H54 (cell line): Measurements from ENCODE around the gene LIMS2.
A peak's percentile ranks its signal among the peaks of the same experiment; 100 is the strongest.

Source experiments
- DNase-seq: peaks from one replicate; pipeline ENCODE4 v3.0.0; 2011; ENCODE audit warnings: low spot score, mixed read lengths; ENCODE audit not compliant: insufficient read length
- FAIRE-seq: peaks from 3 replicates; lab custom pipeline; 2011; peaks lifted over from hg19 to GRCh38; lab: Jason Lieb, UNC
- POLR2A ChIP-seq: IDR thresholded peaks from 2 replicates; pipeline ENCODE4 v1.6.1; 2011; ENCODE audit warnings: low read depth, mild to moderate bottlenecking, low read length

Gene LIMS2

DNA sequence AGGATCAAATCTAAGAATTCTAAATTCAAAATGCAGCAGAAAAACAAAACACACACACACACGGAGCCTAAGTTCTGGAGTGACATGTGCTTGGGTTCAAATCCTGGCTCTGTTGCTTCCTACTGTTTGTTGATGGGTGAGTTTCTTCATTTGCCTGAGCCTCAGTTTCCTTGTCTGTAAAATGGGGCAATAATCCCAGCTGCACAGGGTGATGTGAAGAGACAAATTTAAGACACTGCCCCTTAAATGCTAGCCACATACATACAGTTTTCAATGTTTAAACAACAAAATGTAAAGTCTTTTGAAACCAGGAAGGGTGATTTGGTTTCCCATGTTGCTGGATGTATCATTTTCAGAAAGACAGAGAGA, 30.3 kb downstream of the LIMS2 start:
- FAIRE-seq (no peak), DNase-seq (no peak)
- no peak for TF ChIP-seq POLR2A

DNA sequence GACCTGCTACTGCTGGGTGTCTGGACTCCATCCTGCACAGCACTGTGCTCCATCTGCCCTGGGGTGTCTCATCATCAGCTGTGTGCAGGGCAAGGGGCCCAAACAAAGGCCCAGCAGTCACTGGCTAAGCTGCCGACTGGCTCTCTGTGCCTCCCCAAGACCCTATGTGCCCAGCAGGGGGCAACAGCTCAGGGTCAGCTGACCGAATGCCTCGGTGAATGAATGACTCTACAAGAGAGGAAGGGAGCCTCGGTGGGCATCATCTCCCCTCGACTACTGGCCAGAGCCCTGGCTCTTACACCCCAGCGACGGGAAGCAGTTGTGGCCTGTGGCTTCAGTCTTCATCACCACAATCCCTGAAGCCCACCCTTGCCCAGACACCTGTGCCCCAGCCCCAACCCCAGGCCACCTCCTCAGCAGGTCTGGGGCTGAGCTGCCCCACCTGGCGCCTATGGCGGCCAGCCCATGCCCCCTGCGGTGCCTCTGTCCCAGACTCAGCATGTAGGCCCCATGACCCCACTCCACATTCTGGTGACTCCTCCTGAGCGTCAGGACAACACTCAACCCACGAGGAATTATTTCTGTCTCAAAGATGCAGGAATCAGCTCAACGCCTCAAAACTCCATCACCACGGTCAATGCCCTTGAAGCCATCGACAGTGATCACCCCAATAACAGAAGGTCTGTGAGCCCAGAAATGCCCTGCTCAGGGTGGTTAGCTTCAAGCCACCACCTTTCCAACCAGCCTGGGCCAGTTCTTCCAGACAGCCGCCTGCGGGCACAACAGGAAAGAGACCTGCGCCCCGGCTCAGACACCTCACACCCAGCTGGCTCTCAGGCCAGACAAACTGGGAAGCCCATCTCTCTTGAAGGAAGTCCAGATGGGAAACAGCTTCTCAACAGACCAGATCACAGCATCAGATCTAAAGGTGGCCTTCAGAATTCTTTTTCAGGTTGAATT, 31.0 kb downstream of the LIMS2 start:
- DNase-seq (no peak), FAIRE-seq (no peak)
- TF ChIP-seq POLR2A: no peak

DNA sequence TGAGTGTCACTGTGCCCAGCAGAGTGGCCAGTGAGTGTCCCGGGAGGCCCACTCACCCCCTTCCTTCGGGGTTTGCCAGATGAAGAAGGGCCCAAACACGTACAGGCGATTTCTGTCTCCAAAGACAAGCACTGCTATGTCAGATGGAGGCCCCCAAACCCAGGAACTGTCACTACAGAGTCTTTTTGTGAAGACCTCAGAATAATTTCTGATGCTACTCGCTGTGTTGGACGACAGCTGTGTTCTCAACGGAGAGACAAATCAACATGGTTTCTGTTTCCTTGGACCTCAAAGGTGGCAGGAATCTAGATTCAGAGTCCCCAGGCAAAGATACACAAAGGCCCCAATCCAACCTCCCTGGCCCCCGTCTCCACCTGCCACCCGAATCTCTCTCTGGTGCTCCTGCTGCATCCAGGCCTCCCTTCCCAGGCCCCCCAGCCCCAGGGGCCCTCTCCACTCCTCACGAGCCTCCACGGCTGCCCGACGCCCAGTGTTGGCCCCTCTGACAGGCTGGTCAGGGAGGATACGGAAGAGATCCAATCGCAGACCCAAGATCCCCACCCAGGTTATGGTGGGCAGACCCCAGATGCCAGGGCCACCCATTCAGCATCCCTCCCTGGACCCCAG, 31.8 kb downstream of the LIMS2 start:
- no peak for DNase-seq
- TF ChIP-seq POLR2A: no peak
- no peak for FAIRE-seq

DNA sequence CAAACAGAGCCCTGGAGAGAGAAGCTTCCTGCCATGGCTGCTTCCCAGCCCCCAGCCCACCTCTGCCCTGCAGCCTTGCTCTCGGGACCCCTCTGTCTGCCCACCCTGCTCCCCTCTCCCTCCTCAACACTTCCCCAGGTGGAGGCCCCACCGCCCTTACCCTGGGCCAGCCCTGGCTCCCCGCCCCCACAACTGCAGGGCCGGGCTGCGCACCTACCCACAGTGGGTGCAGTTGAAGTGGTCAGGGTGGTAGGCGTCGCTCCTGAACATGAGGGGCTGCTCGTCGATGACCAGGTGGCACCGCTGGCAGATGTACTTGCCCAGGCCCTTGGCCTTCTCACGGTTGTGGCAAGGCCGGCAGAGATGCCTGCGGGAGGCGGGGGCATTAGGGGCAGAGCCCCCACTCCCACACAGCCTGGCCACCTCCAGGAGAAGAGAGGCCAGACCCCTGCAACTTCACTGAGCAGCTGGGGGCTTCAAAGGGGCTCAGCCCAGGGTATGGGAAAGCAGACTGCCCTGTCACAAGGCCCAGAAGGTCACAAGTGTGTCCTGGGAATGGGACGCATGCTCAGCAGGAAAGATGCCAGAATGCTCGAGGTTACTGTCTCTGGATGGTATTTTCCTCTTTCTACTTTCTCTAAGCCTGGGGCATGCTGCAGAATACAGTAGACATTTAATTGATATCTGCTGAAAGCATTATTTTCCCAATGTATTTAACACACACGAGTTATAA, 32.5 kb downstream of the LIMS2 start:
- TF ChIP-seq POLR2A: no peak
- DNase-seq (no peak), FAIRE-seq (no peak)

DNA sequence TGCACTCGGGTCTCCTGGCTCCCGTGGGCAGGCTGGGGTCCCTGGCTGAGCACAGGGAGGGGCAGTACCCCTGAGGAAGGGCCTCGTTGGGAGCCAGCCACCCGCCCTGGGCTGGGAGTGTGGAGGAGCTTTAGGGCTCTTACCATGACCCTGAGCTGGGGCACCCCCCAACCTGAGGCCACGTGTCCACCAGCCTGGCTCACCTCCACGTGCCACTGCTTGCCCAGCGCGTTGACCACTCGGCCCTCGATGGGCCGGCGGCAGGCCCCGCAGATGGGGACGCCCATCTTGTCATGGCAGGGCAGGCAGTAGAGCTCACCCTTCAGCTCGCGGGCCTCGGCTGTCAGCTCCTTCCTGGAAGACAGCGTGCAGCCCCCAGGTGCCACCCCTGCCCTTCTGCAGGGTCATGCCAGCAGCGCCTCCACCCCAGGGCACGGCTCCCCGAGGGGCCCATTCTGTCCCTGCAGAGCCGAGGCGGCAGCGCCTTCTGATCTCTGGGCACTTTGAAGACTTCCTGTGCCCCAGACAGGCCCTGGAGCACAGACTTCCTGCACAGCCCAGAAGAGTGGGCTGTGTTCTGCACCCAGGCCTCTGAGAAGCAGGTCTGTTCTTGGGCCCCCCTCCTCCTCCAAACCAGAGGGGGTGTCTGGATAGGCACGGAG, 33.4 kb downstream of the LIMS2 start:
- no peak for TF ChIP-seq POLR2A
- FAIRE-seq: no peak
- DNase-seq: no peak

DNA sequence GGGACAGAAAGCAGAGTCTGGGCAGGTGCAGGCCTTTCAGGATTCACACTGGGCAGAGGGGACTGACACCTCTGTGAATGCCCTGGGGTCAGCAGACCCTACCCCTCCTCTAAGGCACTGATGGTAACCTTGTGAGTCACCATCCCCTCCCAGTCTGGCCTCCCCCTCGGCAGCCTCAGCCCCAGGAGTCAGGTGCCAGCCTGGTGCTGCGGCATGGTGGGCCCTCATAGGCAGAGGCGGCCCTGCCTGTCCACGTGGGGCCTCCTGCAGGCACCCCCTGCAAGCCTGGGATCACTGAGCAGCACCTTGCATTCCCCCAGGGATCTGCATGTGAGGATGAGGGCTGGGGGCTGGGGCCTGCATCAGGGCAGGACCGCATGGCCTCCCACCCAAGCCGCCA, 34.2 kb downstream of the LIMS2 start:
- DNase-seq: no peak
- FAIRE-seq: no peak
- TF ChIP-seq POLR2A: no peak

DNA sequence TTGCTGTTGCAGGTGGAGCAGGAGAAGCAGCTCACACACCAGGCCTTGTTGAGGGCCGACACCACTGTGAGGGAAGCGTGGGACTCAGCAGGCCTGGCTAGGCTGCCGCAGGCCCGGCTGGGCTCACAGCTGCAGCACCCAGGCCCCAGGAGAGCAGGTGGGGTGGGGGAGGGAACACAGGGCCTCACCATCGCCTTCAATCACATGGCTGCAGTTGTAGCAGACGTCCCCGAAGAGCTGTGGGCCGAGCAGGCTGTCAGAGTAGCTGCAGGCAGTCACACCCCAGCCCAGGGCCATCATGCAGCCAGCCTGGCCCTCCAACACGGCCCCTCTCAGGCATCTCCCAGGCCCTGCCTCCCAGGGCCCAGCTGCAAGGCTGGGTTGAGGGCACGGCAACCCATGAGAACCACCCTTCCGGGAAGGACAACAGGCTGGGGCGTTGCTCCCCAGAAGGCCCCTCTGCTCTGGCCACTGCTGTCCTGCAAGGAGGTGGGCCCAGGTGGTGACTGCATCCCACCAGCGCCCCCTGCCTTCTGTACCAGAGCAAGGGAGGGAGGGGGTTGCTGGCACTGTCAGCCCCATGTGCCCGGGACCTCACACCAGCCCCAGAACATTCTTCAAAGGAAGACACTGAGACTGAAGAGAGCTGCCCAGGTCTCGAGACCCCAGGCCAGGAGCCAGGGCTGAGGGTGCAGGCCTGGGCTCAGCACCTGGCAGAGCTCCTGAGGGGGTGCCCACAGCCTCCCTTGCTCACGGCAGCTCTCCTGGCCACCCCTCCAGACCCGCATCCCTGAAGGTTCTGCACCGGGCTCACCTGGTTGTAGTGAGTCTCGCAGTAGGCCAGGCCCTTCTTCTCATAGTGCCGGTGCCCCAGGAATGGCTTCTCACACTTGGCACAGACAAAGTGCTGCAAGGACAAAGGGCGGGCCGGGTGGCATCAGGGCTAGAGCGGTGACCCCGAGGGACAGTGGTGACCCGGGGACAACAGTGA, 35.0 kb downstream of the LIMS2 start:
- TF ChIP-seq POLR2A: no peak
- no peak for FAIRE-seq
- DNase-seq: no peak

DNA sequence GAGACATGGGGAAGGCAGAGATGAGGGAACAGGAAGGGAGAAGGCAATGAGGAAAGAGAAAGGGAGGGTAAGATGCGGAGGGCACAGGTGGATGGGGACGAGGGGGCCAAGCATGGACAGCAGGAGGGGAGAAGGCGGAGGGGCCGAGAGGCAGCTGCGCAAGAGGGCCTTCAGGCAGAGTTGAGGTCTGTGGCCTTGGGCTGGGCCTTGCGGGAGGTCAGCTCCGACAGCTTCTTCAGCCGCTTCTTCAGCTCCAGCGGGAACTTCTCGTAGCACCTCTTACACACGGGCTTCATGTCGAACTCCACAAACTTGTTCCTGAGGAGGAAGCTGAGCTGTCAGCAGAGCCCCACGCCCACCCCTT, 36.2 kb downstream of the LIMS2 start:
- DNase-seq (no peak), FAIRE-seq (no peak)
- TF ChIP-seq POLR2A: no peak

DNA sequence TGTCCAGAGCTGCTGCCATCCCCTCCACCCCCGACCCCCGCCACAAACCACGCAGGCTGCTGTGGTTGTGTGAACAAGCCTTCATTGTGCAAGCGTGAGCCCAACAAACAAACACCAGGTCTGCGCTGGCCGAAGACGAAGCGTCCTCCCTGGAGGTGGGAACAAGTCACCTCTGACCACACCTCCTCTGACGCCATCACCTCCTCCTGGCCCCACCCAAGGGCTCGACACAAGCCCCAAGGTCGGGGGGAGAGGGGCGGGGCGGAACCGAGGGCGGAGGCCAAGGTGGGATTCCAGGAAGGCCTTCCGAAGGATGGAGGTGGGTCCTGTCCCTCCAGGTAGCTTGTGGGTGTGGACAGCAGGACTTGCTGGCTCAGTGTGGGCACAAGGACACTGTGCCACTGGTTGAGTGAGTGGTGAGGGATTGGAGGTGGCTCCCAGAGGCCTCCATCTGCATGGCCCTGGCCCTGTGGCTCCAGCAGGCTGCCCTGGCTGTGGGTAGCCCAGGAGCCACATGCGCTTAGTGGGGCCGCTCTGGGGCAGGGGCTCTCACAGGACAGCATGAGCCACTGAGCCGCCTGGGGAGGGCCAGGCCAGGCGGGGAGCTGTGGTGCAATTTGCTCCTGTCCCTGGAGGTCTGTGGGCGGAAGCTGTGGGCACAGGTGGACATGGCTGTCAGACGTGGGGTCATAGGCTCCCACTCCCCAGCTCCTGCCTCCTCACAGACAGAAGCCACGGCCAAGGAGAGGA, 36.8 kb downstream of the LIMS2 start:
- no peak for TF ChIP-seq POLR2A
- FAIRE-seq (no peak), DNase-seq (no peak)

DNA sequence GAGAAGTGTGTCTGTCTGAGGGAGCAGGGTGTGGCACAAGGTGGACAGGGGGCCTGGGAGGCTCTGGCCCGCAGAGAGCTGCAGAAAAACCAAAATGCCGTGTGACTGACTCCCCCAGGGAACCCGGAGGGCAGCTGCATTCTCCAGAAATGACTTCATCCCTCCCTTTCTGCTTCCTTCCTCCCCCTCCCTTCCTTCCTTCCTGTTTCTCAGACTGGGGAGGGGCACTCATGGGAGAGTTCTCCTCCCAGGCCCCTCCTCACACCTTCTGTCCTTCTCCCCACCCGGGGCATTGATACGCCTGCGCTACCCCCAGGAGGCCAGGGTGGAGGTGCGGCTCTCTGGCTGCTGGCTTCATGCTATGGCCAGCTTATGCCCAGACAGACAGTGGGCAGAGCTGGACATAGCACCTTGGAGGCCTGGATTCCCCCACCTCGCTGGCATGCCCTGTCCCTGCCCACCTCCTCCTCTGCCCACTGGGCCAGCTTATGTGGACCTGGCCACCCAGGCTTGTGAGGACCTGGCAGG, 37.5 kb downstream of the LIMS2 start:
- peak; percentile 93 for DNase-seq
- FAIRE-seq: peak; percentile 86
- no peak for TF ChIP-seq POLR2A

DNA sequence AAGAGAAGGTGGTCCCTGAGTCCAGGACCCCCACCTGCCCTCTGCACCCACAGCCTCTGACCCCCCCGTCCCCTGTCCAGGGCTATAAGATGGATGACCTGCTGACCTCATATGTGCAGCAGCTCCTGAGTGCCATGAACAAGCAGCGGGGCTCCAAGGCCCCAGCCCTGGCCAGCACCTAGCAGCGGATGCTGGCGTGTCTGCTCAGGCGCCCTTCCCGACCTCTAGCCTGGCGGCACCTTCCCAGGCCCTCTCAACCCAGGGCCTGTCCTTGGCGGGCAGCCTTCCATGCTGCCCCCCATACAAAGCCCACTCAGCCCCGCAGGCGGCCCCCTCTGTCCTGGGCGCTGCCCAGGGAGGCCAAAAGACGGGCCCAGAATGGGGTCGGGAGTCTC, 38.1 kb downstream of the LIMS2 start:
- TF ChIP-seq POLR2A: no peak
- no peak for DNase-seq
- no peak for FAIRE-seq
